K562 (cell line): ENCODE data around the gene EMC8. TPM values are rescaled to one million over a fixed set of nuclear protein-coding genes. Genes with fewer than 3 reads are reported as not detected.

Source experiments
- ATAC-seq: fragments of 200-7000 bp; cut with Tn5 transposase; 3 replicates; pipeline ENCODE4 v1.9.1; 2020; ENCODE audit warnings: moderate library complexity
- BruUV-seq: library from RNA; stranded (reverse); fragments of 400-500 nt; replicated peaks from 2 replicates; lab custom pipeline; 2021; lab: Mats Ljungman, UMichigan
- CTCF ChIA-PET: fragments of 300-600 bp; formaldehyde crosslinking; extraction: SDS; loops from one replicate; lab custom pipeline; 2021; ENCODE audit warnings: low intra/inter-chr PET ratio; lab: Yijun Ruan, JAX
- POLR2A ChIA-PET: fragments of 300-600, 350-650 bp; sonication (Branson Sonifier 250); formaldehyde crosslinking; extraction: SDS; loops from one replicate; lab custom pipeline; 2021; ENCODE audit warnings: antibody characterized with exemption, inconsistent platforms; lab: Yijun Ruan, JAX
- DNase-seq, 4 experiments: peaks; one replicate each; pipeline versions ENCODE4 v3.0.0 to v3.0.0-alpha.2; 2011 to 2018; ENCODE audit warnings: low spot score in 3 of 4, mixed read lengths in 3 of 4; ENCODE audit errors: extremely low read depth in 1 of 4
- FAIRE-seq: peaks from 2 replicates; lab custom pipeline; 2011; peaks lifted over from hg19 to GRCh38; lab: Jason Lieb, UNC
- H2AFZ ChIP-seq: 2 replicates; pipeline ENCODE4 v1.6.0; 2011; ENCODE audit warnings: low read depth, low read length, control low read depth, inconsistent platforms
- H3K27ac ChIP-seq: fragments of 200-600 bp; 3 replicates; pipeline ENCODE4 v1.8.0; 2011; ENCODE audit warnings: low read depth, mild to moderate bottlenecking, control low read depth, inconsistent platforms, low read length, moderate library complexity, mixed read lengths; ENCODE audit errors: extremely low read depth
- H3K27me3 ChIP-seq, 2 experiments: fragments of 300-600 bp in 1 of 2; 2 replicates in 1 of 2; 3 replicates in 1 of 2; pipeline versions ENCODE4 v1.6.0 to v1.8.0; 2011; ENCODE audit warnings: inconsistent platforms in 2 of 2, low read length in 2 of 2, mild to moderate bottlenecking in 1 of 2, mixed read lengths in 1 of 2, moderate library complexity in 1 of 2; ENCODE audit not compliant: control insufficient read depth in 2 of 2, insufficient read depth in 2 of 2
- H3K36me3 ChIP-seq: fragments of 300-600 bp; 3 replicates; pipeline ENCODE4 v1.8.0; 2011; ENCODE audit warnings: mild to moderate bottlenecking, low read length, inconsistent platforms; ENCODE audit not compliant: control insufficient read depth, insufficient read depth
- H3K4me1 ChIP-seq, 2 experiments: fragments of 200-600 bp in 1 of 2; replicated peaks in 1 of 2; 2 replicates in 1 of 2; 3 replicates in 1 of 2; pipeline versions ENCODE4 v1.5.1 to v1.8.0; 2011; ENCODE audit warnings: inconsistent platforms in 2 of 2, low read length in 2 of 2, mild to moderate bottlenecking in 1 of 2, mixed read lengths in 1 of 2, moderate library complexity in 1 of 2; ENCODE audit not compliant: control insufficient read depth in 2 of 2, insufficient read depth in 2 of 2
- H3K4me2 ChIP-seq: 2 replicates; pipeline ENCODE4 v1.6.1; 2011; ENCODE audit warnings: low read length, control low read depth, inconsistent platforms, mixed read lengths; ENCODE audit not compliant: insufficient read depth
- H3K4me3 ChIP-seq: fragments of 200-600 bp; sonication (generic), shearing (Covaris generic); 2 replicates; pipeline ENCODE4 v1.5.1; 2016; ENCODE audit warnings: control low read depth, inconsistent platforms
- H3K79me2 ChIP-seq: fragments of 200-600 bp; 3 replicates; pipeline ENCODE4 v1.8.0; 2011; ENCODE audit warnings: low read length, inconsistent platforms; ENCODE audit not compliant: control insufficient read depth, insufficient read depth
- H3K9ac ChIP-seq, 2 experiments: 2 replicates each; pipeline versions ENCODE4 v1.6.0 to v1.6.1; 2011; ENCODE audit warnings: low read depth in 2 of 2, low read length in 2 of 2, control low read depth in 1 of 2, inconsistent platforms in 1 of 2, mild to moderate bottlenecking in 1 of 2, mixed read lengths in 1 of 2; ENCODE audit not compliant: insufficient read depth in 1 of 2
- H3K9me1 ChIP-seq: one replicate; pipeline ENCODE4 v1.6.0; 2011; ENCODE audit warnings: inconsistent platforms, mild to moderate bottlenecking, low read length, moderate library complexity; ENCODE audit not compliant: control insufficient read depth, insufficient read depth
- H3K9me3 ChIP-seq: replicated peaks from 2 replicates; pipeline ENCODE4 v1.5.1; 2011; ENCODE audit warnings: low read depth, low read length, inconsistent platforms; ENCODE audit not compliant: control insufficient read depth, insufficient read depth
- H4K20me1 ChIP-seq: replicated peaks from 2 replicates; pipeline ENCODE4 v1.6.1; 2011; ENCODE audit warnings: low read length, inconsistent platforms, mixed read lengths; ENCODE audit not compliant: control insufficient read depth, insufficient read depth
- AFF4 ChIP-seq: sonication (generic); formaldehyde crosslinking; IDR thresholded peaks from 2 replicates; pipeline ENCODE4 v1.8.0; 2023; ENCODE audit warnings: mild to moderate bottlenecking, missing genetic modification reagents
- ASH1L ChIP-seq: fragments of 450-650 bp; IDR thresholded peaks from 2 replicates; pipeline ENCODE4 v1.6.1; 2018; ENCODE audit warnings: borderline replicate concordance, mild to moderate bottlenecking, low read depth; ENCODE audit not compliant: partially characterized antibody
- HNRNPH1 ChIP-seq: fragments of 200-400 bp; formaldehyde crosslinking; optimal IDR thresholded peaks from 2 replicates; pipeline ENCODE3; 2017; ENCODE audit warnings: low read depth, mild to moderate bottlenecking, low read length, moderate library complexity
- KHSRP ChIP-seq: fragments of 450-650 bp; IDR thresholded peaks from 2 replicates; pipeline ENCODE4 v1.6.1; 2017
- NR3C1 ChIP-seq: sonication (generic); formaldehyde crosslinking; IDR thresholded peaks from 2 replicates; pipeline ENCODE4 v1.8.1; 2022; ENCODE audit warnings: missing genetic modification reagents
- RCOR1 ChIP-seq, 2 experiments: IDR thresholded peaks; 2 replicates each; pipeline ENCODE4 v1.6.1; 2012; ENCODE audit warnings: low read depth in 2 of 2, low read length in 2 of 2, borderline replicate concordance in 1 of 2, improper control_type of control experiment in 1 of 2
- SIN3B ChIP-seq: fragments of 450-650 bp; IDR thresholded peaks from 2 replicates; pipeline ENCODE4 v1.6.1; 2017; ENCODE audit warnings: low read depth, mild to moderate bottlenecking, moderate library complexity
- ZFP30 ChIP-seq: fragments of 250-450 bp; sonication (Bioruptor Pico); IDR thresholded peaks from 2 replicates; pipeline ENCODE4 v1.8.0; 2022; ENCODE audit warnings: moderate library complexity, mild to moderate bottlenecking, inconsistent platforms, borderline replicate concordance
- ZNF124 ChIP-seq: sonication (generic); formaldehyde crosslinking; IDR thresholded peaks from 2 replicates; pipeline ENCODE4 v1.8.1; 2022; ENCODE audit warnings: missing genetic modification reagents
- ZNF609 ChIP-seq: sonication (generic); formaldehyde crosslinking; IDR thresholded peaks from 2 replicates; pipeline ENCODE4 v1.8.1; 2023; ENCODE audit warnings: missing genetic modification reagents, mild to moderate bottlenecking, borderline replicate concordance
- whole genome bisulfite sequencing: fragments of 100-300 bp; shearing (Covaris generic); methylation state at CpG from one replicate; pipeline ENCODE4 v1.1.6; 2016; ENCODE audit warnings: low coverage, mixed read lengths; ENCODE audit not compliant: insufficient coverage; ENCODE audit errors: missing lambda C conversion rate; 5-methylcytosine and 5-hydroxymethylcytosine counted together
- in situ Hi-C: fragments of 300-500 bp; cut with MboI; formaldehyde crosslinking; loops from 4 replicates; pipeline ENCODE4 v1.15.0; 2018; ENCODE audit warnings: inconsistent platforms, mixed read lengths
- intact Hi-C: fragments of 100-400 bp; cut with micrococcal nuclease; formaldehyde crosslinking; loops from 2 replicates; pipeline ENCODE4 v1.14.2; 2022
- polyA plus RNA-seq, 8 experiments: library from polyadenylated mRNA; depleted of rRNA in 4 of 8; stranded (reverse) in 5 of 8; unstranded in 3 of 8; fragments of >200 nt; fragmentation: Nextera tagmentation in 2 of 8; fragmentation: Illumina TruSeq in 1 of 8; extraction: Ambion mirVana in 2 of 8; extraction: Trizol in 1 of 8; gene quantifications; 2 replicates each; pipeline versions ENCODE4 v1.2.1 to v1.2.3, GENCODE V29; 2011 to 2014; ENCODE audit warnings: inconsistent platforms in 1 of 8, missing spikeins in 1 of 8
- total RNA-seq, 7 experiments: library from RNA; depleted of rRNA in 6 of 7; stranded (reverse); fragments of >200 nt in 6 of 7; fragmentation: Illumina TruSeq in 2 of 7; extraction: Trizol in 2 of 7; gene quantifications; 2 replicates each; pipeline versions ENCODE4 v1.2.1 to v1.2.3, GENCODE V29; 2011 to 2021; ENCODE audit warnings: low replicate concordance in 1 of 7

The EMC8 gene
- total and polyA plus RNA-seq, 9 of the 15 experiments (the other 6 are each of a cell fraction or from before 2014, with no cell fraction given) = 11.4 to 81.8 (median 48.6) TPM

- no peak for ATAC-seq
- BruUV-seq = no TSS peak
- no peak for TF ChIP-seq HNRNPH1
- no peak for TF ChIP-seq KHSRP
- no peak for TF ChIP-seq ZFP30 (CRISPR knock-in tag)
- no peak for TF ChIP-seq RCOR1 (IDR thresholded peaks at IDR 0.05; ENCODE audit: borderline replicate concordance in 1 of 2, low read depth in 2 of 2, low read length in 2 of 2)
- TF ChIP-seq AFF4 (CRISPR knock-in tag) = no peak
- TF ChIP-seq SIN3B = no peak
- no peak for TF ChIP-seq ASH1L
- no peak for TF ChIP-seq ZNF124
- TF ChIP-seq ZNF609 (CRISPR knock-in tag) = no peak
- no peak for TF ChIP-seq NR3C1
Measured at GRCh38 chr16:85836706-85837582, 37.6 kb upstream of the EMC8 start.

More at GRCh38 chr16:85836706-85837582, 37.6 kb upstream of the EMC8 start:
- Histone ChIP-seq H2AFZ (no peak overlapping the region), H3K4me2 (no peak overlapping the region), H3K27ac (no peak overlapping the region), H3K4me3 (no peak overlapping the region), H3K4me1 (peaks cover 0 to 5% of the 10 kb centered on the region in 2 experiments; a peak in 1 of 5 replicates), H4K20me1 (peaks cover 3% of the 10 kb centered on the region; the same call in 1 of the 2 replicates), H3K9ac (no peak overlapping the region), H3K36me3 (no peaks in the 10 kb centered on the region), H3K9me1 (peaks cover 3% of the 10 kb centered on the region), H3K9me3 (no peaks in the 10 kb centered on the region), H3K27me3 (peaks cover 36 to 63% of the 10 kb centered on the region in 2 experiments), H3K79me2 (no peaks in the 10 kb centered on the region)
- ChIA-PET POLR2A (interaction anchor here (0.7 to 1.0 kb wide), 2 partner anchors 12 to 221 kb away, joined by 4 to 5 read pairs; no protein-coding TSS in a partner anchor), CTCF (no interaction called here)
- no peak for DNase-seq
- intact Hi-C loops (no loop called here), in situ Hi-C loops (no loop called here)
- FAIRE-seq = no peak
- WGBS = 1% methylated on average over 21 of the region's 24 CpGs
